Spleen (tissue), 11 donors: ENCODE results near the gene GGACT. TPM values are rescaled to one million over a fixed set of nuclear protein-coding genes. Genes with fewer than 3 reads are reported as not detected.
A peak's percentile ranks its signal among the peaks of the same experiment; 100 is the strongest.

Experiments
- DNase-seq: peaks from one replicate; pipeline ENCODE4 v3.0.0-alpha.2; 2020
- H3K27ac ChIP-seq, 8 donors: fragments of 200-600 bp; sonication (generic) in 7 of 8; 1 replicate in 4 of 8; 2 replicates in 4 of 8; pipeline versions ENCODE4 v1.5.0 to v1.8.0; 2016 to 2021; ENCODE audit warnings: inconsistent platforms in 4 of 8, mild to moderate bottlenecking in 4 of 8, moderate library complexity in 1 of 8
- H3K27me3 ChIP-seq, 7 donors: fragments of 200-600 bp; sonication (generic) in 6 of 7; replicated peaks in 1 of 7; 1 replicate in 4 of 7; 2 replicates in 3 of 7; pipeline versions ENCODE4 v1.5.0 to v1.8.0; 2016 to 2021; ENCODE audit warnings: inconsistent platforms in 3 of 7, mild to moderate bottlenecking in 1 of 7
- H3K36me3 ChIP-seq, 6 donors: fragments of 200-600 bp; sonication (generic) in 5 of 6; 1 replicate in 4 of 6; 2 replicates in 2 of 6; pipeline versions ENCODE4 v1.5.0 to v1.8.0; 2016 to 2021; ENCODE audit warnings: inconsistent platforms in 2 of 6
- H3K4me1 ChIP-seq, 6 donors: fragments of 200-600 bp; sonication (generic) in 5 of 6; 1 replicate in 3 of 6; 2 replicates in 3 of 6; pipeline versions ENCODE4 v1.5.0 to v1.8.0; 2016 to 2021; ENCODE audit warnings: inconsistent platforms in 3 of 6
- H3K4me3 ChIP-seq, 8 donors: fragments of 200-600 bp; sonication (generic) in 7 of 8; 1 replicate in 4 of 8; 2 replicates in 4 of 8; pipeline versions ENCODE4 v1.5.0 to v1.8.0; 2016 to 2021; ENCODE audit warnings: inconsistent platforms in 4 of 8, mild to moderate bottlenecking in 4 of 8, moderate library complexity in 2 of 8
- H3K9me3 ChIP-seq, 8 donors: fragments of 200-600 bp; sonication (generic) in 7 of 8; 1 replicate in 4 of 8; 2 replicates in 4 of 8; pipeline versions ENCODE4 v1.5.0 to v1.8.0; 2016 to 2021; ENCODE audit warnings: inconsistent platforms in 4 of 8
- POLR2A ChIP-seq, 3 donors: fragments of 450-650 bp; IDR thresholded peaks; one replicate each; pipeline ENCODE4 v1.5.1; 2017; ENCODE audit warnings: antibody characterized with exemption in 3 of 3, mild to moderate bottlenecking in 1 of 3
- POLR2AphosphoS5 ChIP-seq, 3 donors: sonication (generic); formaldehyde crosslinking; IDR thresholded peaks; one replicate each; pipeline ENCODE4 v1.5.1; 2017; ENCODE audit warnings: antibody characterized with exemption in 3 of 3
- WGBS, 5 donors: extraction: QIAGEN DNeasy Blood & Tissue Kit in 3 of 5; methylation state at CpG; one replicate each; pipeline versions ENCODE4 v1.1.5 to v1.1.7; 2013 to 2018; 5-methylcytosine and 5-hydroxymethylcytosine counted together
- intact Hi-C: fragments of 100-400 bp; cut with DNase I; formaldehyde crosslinking; loops from one replicate; pipeline ENCODE4 v1.15.0; 2023; ENCODE audit warnings: low total_unique reads
- polyA plus RNA-seq, 3 donors: library from polyadenylated mRNA; stranded (reverse); fragments of 200-250 nt; gene quantifications; one replicate each; pipeline ENCODE4 v1.2.1, GENCODE V29; 2013
- total RNA-seq, 7 donors: library from RNA; depleted of rRNA in 3 of 7; stranded (reverse); fragments of >200 nt in 3 of 7; fragmentation: NEBNext Ultra II Directional in 4 of 7; extraction: Animal tissue kit (Norgen Biotek cat#: 25700) in 4 of 7; gene quantifications; one replicate each; pipeline versions ENCODE4 v1.1.0 to v1.2.1, GENCODE V29; 2016 to 2021
- TF ChIP-seq, protein P1 (sequence below), 11 experiments: fragments of 200-600 bp in 7 of 11; fragments of 450-650 bp in 4 of 11; sonication (generic) in 4 of 11; IDR thresholded peaks in 8 of 11; conservative IDR thresholded peaks in 3 of 11; 1 replicate in 7 of 11; 2 replicates in 4 of 11; pipeline versions ENCODE4 v1.4.0 to v1.8.0; 2016 to 2021; ENCODE audit warnings: antibody characterized with exemption in 11 of 11, inconsistent platforms in 4 of 11, mild to moderate bottlenecking in 1 of 11
- donor health status: healthy with polysubstance abuse.
- donor health status: DM: no; HTN: no; CAD: no; lungs with moderate emphysema.
- donor health status: DM: no; HTN: no; CAD: no.
- donor health status: Bipolar disorder and iron deficiency.
- donor health status: healthy.
- donor health status: DM: no; HTN: no; CAD: no.
- donor health status: DM: yes; HTN: yes; CAD: no.

The GGACT gene
- total and polyA plus RNA-seq, 10 donors: 1.9 to 19.7 (median 3.9) TPM

DNA sequence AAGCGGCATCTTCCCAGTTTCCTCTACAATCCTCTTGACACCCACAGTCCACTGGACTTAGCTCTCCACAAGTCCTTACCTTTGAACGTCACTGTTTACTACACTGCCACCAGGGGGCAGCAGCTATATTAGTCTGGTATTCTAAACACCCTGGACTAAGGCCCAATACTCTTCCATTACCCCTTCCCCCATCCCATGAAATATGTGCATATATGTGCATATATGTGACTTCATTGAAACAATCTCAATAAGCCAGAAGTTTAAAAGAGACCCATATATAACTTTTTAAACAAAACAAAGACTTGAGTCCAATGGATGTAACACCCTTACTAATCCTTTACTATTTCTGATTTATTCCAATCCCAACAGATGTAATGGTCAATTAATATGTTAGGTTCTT, 15.5 kb downstream of the GGACT start:
- no peak for DNase-seq
- H3K4me3 ChIP-seq: no peak overlapping the region
- TF ChIP-seq, protein P1, sequence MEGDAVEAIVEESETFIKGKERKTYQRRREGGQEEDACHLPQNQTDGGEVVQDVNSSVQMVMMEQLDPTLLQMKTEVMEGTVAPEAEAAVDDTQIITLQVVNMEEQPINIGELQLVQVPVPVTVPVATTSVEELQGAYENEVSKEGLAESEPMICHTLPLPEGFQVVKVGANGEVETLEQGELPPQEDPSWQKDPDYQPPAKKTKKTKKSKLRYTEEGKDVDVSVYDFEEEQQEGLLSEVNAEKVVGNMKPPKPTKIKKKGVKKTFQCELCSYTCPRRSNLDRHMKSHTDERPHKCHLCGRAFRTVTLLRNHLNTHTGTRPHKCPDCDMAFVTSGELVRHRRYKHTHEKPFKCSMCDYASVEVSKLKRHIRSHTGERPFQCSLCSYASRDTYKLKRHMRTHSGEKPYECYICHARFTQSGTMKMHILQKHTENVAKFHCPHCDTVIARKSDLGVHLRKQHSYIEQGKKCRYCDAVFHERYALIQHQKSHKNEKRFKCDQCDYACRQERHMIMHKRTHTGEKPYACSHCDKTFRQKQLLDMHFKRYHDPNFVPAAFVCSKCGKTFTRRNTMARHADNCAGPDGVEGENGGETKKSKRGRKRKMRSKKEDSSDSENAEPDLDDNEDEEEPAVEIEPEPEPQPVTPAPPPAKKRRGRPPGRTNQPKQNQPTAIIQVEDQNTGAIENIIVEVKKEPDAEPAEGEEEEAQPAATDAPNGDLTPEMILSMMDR (IDR thresholded peaks at IDR 0.05 in 8 of 11, conservative IDR thresholded peaks at IDR 0.05 in 3 of 11): peak; percentile 43 to 81 (median 67)
- TF ChIP-seq POLR2AphosphoS5 (IDR thresholded peaks at IDR 0.05): no peak
- WGBS, 5 donors: 29 to 44% (median 33%) methylated on average over 2 of the region's 2 CpGs
- peaks cover 0 to 3% (median 0%) of the 10 kb centered on the region in 6 donors for H3K36me3 ChIP-seq
- H3K4me1 ChIP-seq: no peaks in the 10 kb centered on the region
- no peaks in the 10 kb centered on the region for H3K27me3 ChIP-seq
- H3K9me3 ChIP-seq: no peaks in the 10 kb centered on the region
- intact Hi-C loops: loop anchor here (5.0 kb wide), 1 partner anchor 554 kb away; no protein-coding TSS in a partner anchor
- no peak overlapping the region for H3K27ac ChIP-seq

DNA sequence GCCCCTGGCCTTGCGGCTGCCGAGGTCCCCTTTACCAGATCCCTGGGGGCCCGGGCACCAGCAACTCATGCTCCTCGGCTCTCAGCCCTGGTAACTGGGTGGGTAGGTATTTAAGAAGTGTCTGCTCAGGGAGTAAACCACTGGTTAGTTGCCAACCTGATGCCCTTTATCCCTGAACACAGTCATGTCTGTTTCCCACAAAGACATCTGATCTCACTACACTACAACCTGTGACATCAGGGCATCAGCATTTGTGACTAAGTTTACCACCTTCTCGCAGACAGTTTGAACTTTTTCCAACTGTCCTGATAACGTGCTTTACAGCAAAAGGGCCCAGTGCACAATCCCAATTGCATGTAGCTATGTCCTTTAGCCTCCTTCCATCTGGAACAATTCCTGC, 22.0 kb downstream of the GGACT start:
- Histone ChIP-seq H3K27ac (no peak overlapping the region), H3K36me3 (peaks cover 0 to 14% (median 0%) of the 10 kb centered on the region in 6 donors), H3K4me3 (no peak overlapping the region), H3K27me3 (no peaks in the 10 kb centered on the region), H3K9me3 (peaks cover 0 to 11% (median 0%) of the 10 kb centered on the region in 8 donors), H3K4me1 (no peaks in the 10 kb centered on the region)
- TF ChIP-seq, protein P1 (IDR thresholded peaks at IDR 0.05 in 8 of 11, conservative IDR thresholded peaks at IDR 0.05 in 3 of 11): no peak
- TF ChIP-seq POLR2A (IDR thresholded peaks at IDR 0.05) (no peak), POLR2AphosphoS5 (IDR thresholded peaks at IDR 0.05) (no peak)
- 92 to 95% (median 94%) methylated on average over 5 to 6 of the region's 6 CpGs for WGBS, 5 donors
- intact Hi-C loops: no loop called here
- DNase-seq: no peak

DNA sequence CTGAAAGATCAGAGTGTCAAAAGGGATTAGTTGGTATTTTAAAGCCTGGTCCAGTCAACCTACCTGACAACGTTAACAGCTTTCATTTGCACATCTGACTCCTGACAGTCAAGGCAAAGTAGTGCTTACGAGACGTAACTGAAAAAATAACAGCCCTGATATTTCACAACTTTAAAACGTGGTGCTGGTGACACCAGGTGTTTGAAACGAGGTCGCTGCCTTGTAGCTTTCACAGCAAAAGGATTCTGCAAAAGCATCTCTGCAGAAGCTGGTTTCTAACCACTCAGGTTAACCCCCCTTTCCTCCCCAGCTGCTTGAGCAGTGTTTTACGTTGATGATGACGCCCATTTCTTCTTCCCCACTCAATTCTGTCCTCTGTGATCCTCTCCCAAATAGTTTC, 23.3 kb downstream of the GGACT start:
- TF ChIP-seq POLR2A (IDR thresholded peaks at IDR 0.05) (no peak), POLR2AphosphoS5 (IDR thresholded peaks at IDR 0.05) (no peak)
- TF ChIP-seq, protein P1 (IDR thresholded peaks at IDR 0.05 in 8 of 11, conservative IDR thresholded peaks at IDR 0.05 in 3 of 11): no peak
- peaks cover 0 to 11% (median 0%) of the 10 kb centered on the region in 8 donors for H3K9me3 ChIP-seq
- no peak overlapping the region for H3K4me3 ChIP-seq
- H3K36me3 ChIP-seq: peaks cover 0 to 14% (median 0%) of the 10 kb centered on the region in 6 donors
- intact Hi-C loops: no loop called here
- 59 to 68% (median 64%) methylated on average over 8 of the region's 8 CpGs for WGBS, 5 donors
- no peak overlapping the region for H3K27ac ChIP-seq
- H3K4me1 ChIP-seq: no peaks in the 10 kb centered on the region
- no peaks in the 10 kb centered on the region for H3K27me3 ChIP-seq
- DNase-seq: no peak

DNA sequence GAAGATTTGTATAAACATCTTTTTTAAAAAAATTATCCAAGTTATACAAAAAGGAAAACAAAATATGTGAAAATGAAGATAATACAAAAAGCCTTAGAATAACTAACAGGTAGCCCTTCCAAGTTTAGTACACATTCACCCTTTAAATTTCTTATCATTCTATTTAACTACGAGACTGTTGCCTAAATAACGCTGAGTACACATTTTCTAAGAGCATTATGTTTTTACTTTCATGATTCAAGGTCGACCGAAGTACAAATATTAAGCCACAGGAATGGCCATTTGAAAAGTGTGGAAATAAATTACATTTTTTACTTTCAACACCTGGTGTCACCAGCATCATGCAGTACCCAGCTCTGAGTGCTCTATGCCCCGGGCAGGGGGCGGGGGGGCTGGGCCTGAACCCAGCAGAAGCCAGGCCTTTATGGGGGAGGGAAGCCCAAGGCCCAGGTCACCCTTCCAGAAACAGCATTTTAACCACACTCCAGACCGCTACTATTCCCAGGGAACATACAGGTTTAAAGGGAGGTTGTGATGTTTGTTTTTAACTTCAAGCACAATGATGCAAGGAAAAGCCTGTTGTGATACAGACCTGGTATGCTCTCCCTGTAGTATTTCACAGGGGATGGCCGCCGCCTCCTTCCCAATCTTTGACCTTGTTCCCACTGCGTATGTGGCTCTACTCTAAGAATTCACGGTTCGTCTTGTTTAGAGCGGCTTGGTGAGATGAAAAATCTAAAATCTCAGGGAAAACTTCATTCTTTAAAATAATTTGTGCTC, 24.0 kb downstream of the GGACT start:
- H3K9me3 ChIP-seq: peaks cover 0 to 11% (median 0%) of the 10 kb centered on the region in 8 donors
- H3K4me3 ChIP-seq: no peak overlapping the region
- intact Hi-C loops: no loop called here
- peaks cover 0 to 14% (median 0%) of the 10 kb centered on the region in 6 donors for H3K36me3 ChIP-seq
- 80 to 91% (median 85%) methylated on average over 13 of the region's 13 CpGs for WGBS, 5 donors
- no peak overlapping the region for H3K27ac ChIP-seq
- no peaks in the 10 kb centered on the region for H3K27me3 ChIP-seq
- no peak for DNase-seq
- no peaks in the 10 kb centered on the region for H3K4me1 ChIP-seq
- TF ChIP-seq POLR2A (IDR thresholded peaks at IDR 0.05): no peak
- TF ChIP-seq, protein P1 (IDR thresholded peaks at IDR 0.05 in 8 of 11, conservative IDR thresholded peaks at IDR 0.05 in 3 of 11): no peak
- no peak for TF ChIP-seq POLR2AphosphoS5 (IDR thresholded peaks at IDR 0.05)
